GM23338 (cell line): ENCODE data around the gene KIF5A.

Experiments used
- CREB1 ChIP-seq: fragments of 250-450 bp; sonication (Bioruptor Pico); IDR thresholded peaks from 2 replicates; pipeline ENCODE4 v1.5.0; 2020; ENCODE audit warnings: low read depth, mild to moderate bottlenecking, moderate library complexity
- CTCF ChIP-seq, 2 experiments: fragments of 200-600 bp in 1 of 2; sonication (generic) in 1 of 2; conservative IDR thresholded peaks; 2 replicates each; pipeline versions ENCODE4 v1.5.1 to v1.6.1; 2016 to 2017; ENCODE audit warnings: antibody characterized with exemption in 2 of 2, low read depth in 2 of 2, mild to moderate bottlenecking in 2 of 2, moderate library complexity in 1 of 2
- ETS1 ChIP-seq: IDR thresholded peaks from 2 replicates; pipeline ENCODE4 v1.6.1; 2016; ENCODE audit warnings: antibody characterized with exemption
- EZH2 ChIP-seq: fragments of 200-600 bp; sonication (generic); IDR thresholded peaks from one replicate; pipeline ENCODE4 v1.8.0; 2017; ENCODE audit warnings: antibody characterized with exemption, mild to moderate bottlenecking, low read depth; ENCODE audit not compliant: unreplicated experiment
- EZH2phosphoT487 ChIP-seq: fragments of 200-600 bp; sonication (generic); IDR thresholded peaks from one replicate; pipeline ENCODE4 v1.8.1; 2018; ENCODE audit warnings: antibody characterized with exemption; ENCODE audit not compliant: unreplicated experiment
- JUNB ChIP-seq: IDR thresholded peaks from one replicate; pipeline ENCODE4 v1.6.1; 2016; ENCODE audit warnings: antibody characterized with exemption; ENCODE audit not compliant: unreplicated experiment
- NANOG ChIP-seq: IDR thresholded peaks from 2 replicates; pipeline ENCODE4 v1.6.1; 2016; ENCODE audit warnings: antibody characterized with exemption, borderline replicate concordance
- POLR2AphosphoS5 ChIP-seq: IDR thresholded peaks from 2 replicates; pipeline ENCODE4 v1.6.1; 2016; ENCODE audit warnings: antibody characterized with exemption, low read depth
- REST ChIP-seq: IDR thresholded peaks from one replicate; pipeline ENCODE4 v1.6.1; 2018; ENCODE audit warnings: antibody characterized with exemption; ENCODE audit not compliant: unreplicated experiment

- TF ChIP-seq POLR2AphosphoS5 (no peak), REST (no peak), CTCF (conservative IDR thresholded peaks at IDR 0.05; ENCODE audit: low read depth in 2 of 2) (no peak), JUNB (no peak), NANOG (no peak), EZH2 (no peak), ETS1 (no peak), CREB1 (CRISPR knock-in tag) (no peak), EZH2phosphoT487 (no peak)
These were observed 38.1 kb upstream of the KIF5A start for GRCh38 chr12:57511588-57512325.
